ENCODE measurements around the gene CDC20B. TPM values are rescaled to one million over a fixed set of nuclear protein-coding genes. Genes with fewer than 3 reads are reported as not detected.
A peak's percentile ranks its signal among the peaks of the same experiment; 100 is the strongest.

Gene CDC20B
- total and polyA plus RNA-seq, 10 donors, result not detected

DNA sequence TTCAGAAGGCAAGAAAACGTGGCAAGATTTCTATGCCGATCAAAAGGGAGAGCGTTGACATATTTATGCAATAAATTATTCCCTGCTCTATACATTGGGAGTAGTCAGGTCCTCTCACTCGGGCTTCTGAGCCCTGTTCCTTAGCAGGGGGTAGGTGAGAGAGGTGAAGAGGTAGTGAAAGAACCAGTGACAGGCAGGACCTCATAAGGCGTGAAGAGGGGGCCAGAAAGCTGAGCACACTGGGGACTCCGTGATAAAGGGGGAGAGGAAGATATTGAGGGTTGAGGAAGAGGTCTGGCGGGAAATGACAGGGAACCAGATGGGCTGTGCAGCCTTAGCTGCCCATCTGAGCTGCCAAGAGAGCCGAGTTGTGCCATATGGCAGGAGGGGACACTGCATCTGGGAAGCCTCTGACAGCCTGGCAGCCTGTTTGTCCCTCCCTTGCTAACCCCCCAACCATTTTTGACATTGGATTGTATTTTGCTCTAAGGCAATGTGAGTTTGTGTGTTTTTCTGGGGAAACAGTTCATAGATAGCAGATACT is 782 bp upstream of the CDC20B start:
- peaks cover 3 to 99% (median 74%) of the 10 kb centered on the region in 7 donors for H3K27me3 ChIP-seq (replicated peaks in 1 of 7)
- no peak for DNase-seq
- no peak for TF ChIP-seq POLR2AphosphoS5 (IDR thresholded peaks at IDR 0.05)
- TF ChIP-seq, protein P1, sequence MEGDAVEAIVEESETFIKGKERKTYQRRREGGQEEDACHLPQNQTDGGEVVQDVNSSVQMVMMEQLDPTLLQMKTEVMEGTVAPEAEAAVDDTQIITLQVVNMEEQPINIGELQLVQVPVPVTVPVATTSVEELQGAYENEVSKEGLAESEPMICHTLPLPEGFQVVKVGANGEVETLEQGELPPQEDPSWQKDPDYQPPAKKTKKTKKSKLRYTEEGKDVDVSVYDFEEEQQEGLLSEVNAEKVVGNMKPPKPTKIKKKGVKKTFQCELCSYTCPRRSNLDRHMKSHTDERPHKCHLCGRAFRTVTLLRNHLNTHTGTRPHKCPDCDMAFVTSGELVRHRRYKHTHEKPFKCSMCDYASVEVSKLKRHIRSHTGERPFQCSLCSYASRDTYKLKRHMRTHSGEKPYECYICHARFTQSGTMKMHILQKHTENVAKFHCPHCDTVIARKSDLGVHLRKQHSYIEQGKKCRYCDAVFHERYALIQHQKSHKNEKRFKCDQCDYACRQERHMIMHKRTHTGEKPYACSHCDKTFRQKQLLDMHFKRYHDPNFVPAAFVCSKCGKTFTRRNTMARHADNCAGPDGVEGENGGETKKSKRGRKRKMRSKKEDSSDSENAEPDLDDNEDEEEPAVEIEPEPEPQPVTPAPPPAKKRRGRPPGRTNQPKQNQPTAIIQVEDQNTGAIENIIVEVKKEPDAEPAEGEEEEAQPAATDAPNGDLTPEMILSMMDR (IDR thresholded peaks at IDR 0.05 in 8 of 11, conservative IDR thresholded peaks at IDR 0.05 in 3 of 11), result no peak
- TF ChIP-seq POLR2A (IDR thresholded peaks at IDR 0.05), result no peak
- peak overlapping the region in 7 of 8 donors; percentile 40 to 68 (median 46) for H3K4me3 ChIP-seq
- H3K36me3 ChIP-seq, result no peaks in the 10 kb centered on the region
- intact Hi-C loops (cut with DNase I; ENCODE audit: low total_unique reads), result loop anchor here (10.0 kb wide), 1 partner anchor 51 kb away; the partner anchor contains the start of gene MCIDAS
- H3K4me1 ChIP-seq, result peaks cover 20 to 42% (median 33%) of the 10 kb centered on the region in 6 donors
- no peak overlapping the region for H3K27ac ChIP-seq
- H3K9me3 ChIP-seq, result no peaks in the 10 kb centered on the region
- 4 to 12% (median 6%) methylated on average over 8 of the region's 8 CpGs for WGBS, 5 donors

DNA sequence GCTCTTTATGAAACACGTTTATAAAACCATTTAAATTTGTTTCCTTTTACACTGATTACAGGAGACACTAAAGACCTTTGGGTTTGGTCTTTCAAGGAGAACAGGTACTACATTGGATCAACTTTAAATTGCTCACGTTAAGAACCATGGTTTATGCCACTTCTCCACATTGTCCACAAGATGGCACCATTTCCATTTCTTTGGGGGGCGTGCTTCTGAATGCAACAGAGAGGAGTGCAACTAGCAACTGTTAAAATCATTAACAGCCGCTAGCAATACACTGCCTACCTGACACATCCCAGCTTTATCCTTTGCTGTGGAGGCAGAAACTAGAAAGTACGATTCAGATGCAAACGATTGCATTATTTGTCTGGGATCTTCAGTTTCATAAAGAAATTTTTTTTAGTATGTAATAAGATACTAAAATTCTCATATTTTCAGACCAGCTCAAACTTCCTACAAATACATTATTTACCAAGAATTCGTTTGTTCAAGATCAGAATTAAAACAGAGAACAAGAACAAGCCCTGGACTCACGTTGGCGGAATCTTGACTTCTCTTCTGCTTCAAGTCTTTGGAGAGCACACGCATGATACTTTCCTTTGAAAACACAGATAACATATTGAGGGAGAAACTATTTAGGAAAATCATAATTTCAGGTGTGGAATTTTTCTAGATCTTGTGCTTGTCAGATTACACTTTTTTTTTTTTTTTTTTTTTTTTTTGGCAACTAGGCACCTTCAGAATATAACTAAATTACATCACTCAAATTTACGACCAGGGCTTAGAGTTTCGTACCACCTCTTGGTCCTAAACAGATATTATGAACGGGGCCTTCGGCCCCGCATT is 702 bp downstream of the CDC20B start:
- no peaks in the 10 kb centered on the region for H3K36me3 ChIP-seq
- H3K27ac ChIP-seq, result no peak overlapping the region
- H3K27me3 ChIP-seq (replicated peaks in 1 of 7), result peaks cover 3 to 98% (median 62%) of the 10 kb centered on the region in 7 donors
- peaks cover 20 to 41% (median 33%) of the 10 kb centered on the region in 6 donors for H3K4me1 ChIP-seq
- intact Hi-C loops (cut with DNase I; ENCODE audit: low total_unique reads), result loop anchor here (10.0 kb wide), 1 partner anchor 53 kb away; the partner anchor contains the start of gene MCIDAS
- no peak for DNase-seq
- no peaks in the 10 kb centered on the region for H3K9me3 ChIP-seq
- TF ChIP-seq, protein P1 (IDR thresholded peaks at IDR 0.05 in 8 of 11, conservative IDR thresholded peaks at IDR 0.05 in 3 of 11), result peak; percentile 67 to 89 (median 80)
- TF ChIP-seq POLR2A (IDR thresholded peaks at IDR 0.05) (no peak), POLR2AphosphoS5 (IDR thresholded peaks at IDR 0.05) (no peak)
- H3K4me3 ChIP-seq, result peak overlapping the region; percentile 22 to 68 (median 46)
- WGBS, 5 donors, result 6 to 11% (median 9%) methylated on average over 15 of the region's 15 CpGs

DNA sequence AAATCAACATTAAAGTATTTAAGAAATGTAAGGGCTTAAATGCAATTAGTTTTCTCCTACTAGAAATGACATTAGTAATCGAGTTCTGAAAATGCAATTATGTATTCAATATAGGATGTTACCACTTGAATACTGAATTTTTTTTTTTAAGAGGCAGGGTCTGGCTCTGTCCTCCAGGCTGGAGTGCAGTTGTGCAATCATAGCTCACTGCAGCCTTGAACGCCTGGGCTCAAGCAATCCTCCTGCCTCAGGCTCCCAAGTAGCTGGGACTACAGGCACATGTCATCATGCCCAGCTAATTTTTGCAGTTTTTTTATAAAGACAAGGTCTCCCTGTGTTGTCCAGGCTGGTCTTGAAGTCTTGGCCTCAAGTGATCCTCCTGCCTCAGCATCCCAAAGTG is 1.5 kb downstream of the CDC20B start:
- intact Hi-C loops (cut with DNase I; ENCODE audit: low total_unique reads), result loop anchor here (10.0 kb wide), 1 partner anchor 53 kb away; the partner anchor contains the start of gene MCIDAS
- TF ChIP-seq, protein P1 (IDR thresholded peaks at IDR 0.05 in 8 of 11, conservative IDR thresholded peaks at IDR 0.05 in 3 of 11), result no peak
- TF ChIP-seq POLR2A (IDR thresholded peaks at IDR 0.05) (no peak), POLR2AphosphoS5 (IDR thresholded peaks at IDR 0.05) (no peak)

DNA sequence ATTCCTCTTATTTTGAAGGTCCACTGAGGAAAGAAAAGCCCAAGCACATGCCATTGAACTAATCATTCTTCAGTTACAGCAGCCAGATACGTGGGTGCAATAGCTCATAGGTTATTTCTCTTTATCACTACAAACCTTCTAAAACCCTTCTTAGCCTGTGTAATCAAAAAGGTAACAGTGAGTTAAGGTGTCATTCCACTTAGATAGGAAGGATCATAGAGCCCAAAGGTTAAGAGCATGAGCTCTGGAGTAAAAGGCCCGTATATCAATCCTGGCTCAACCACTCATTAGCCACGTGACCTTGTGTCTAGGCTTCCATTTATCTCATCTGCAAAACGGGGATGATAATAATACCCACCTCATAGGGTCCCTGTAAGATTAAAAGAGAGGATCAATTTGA is 10.3 kb downstream of the CDC20B start:
- peaks cover 0 to 9% (median 2%) of the 10 kb centered on the region in 6 donors for H3K4me1 ChIP-seq
- 73 to 82% (median 79%) methylated on average over 4 of the region's 4 CpGs for WGBS, 5 donors
- no peak for DNase-seq
- H3K4me3 ChIP-seq, result no peak overlapping the region
- no peaks in the 10 kb centered on the region for H3K9me3 ChIP-seq
- H3K27ac ChIP-seq, result no peak overlapping the region
- intact Hi-C loops (cut with DNase I; ENCODE audit: low total_unique reads), result no loop called here
- TF ChIP-seq POLR2AphosphoS5 (IDR thresholded peaks at IDR 0.05) (no peak), POLR2A (IDR thresholded peaks at IDR 0.05) (no peak)
- peaks cover 0 to 68% (median 3%) of the 10 kb centered on the region in 7 donors for H3K27me3 ChIP-seq (replicated peaks in 1 of 7)
- H3K36me3 ChIP-seq, result no peaks in the 10 kb centered on the region

More for the DNA sequence above, 1.5 kb downstream of the CDC20B start:
- Histone ChIP-seq H3K4me3 (no peak overlapping the region), H3K27me3 (replicated peaks in 1 of 7) (peaks cover 3 to 96% (median 54%) of the 10 kb centered on the region in 7 donors), H3K36me3 (no peaks in the 10 kb centered on the region), H3K4me1 (peaks cover 20 to 33% (median 26%) of the 10 kb centered on the region in 6 donors), H3K9me3 (no peaks in the 10 kb centered on the region), H3K27ac (no peak overlapping the region)
- whole genome bisulfite sequencing, 5 donors, result 21 to 45% (median 30%) methylated on average over 2 of the region's 2 CpGs
- DNase-seq, result no peak

Measured in spleen (tissue), 11 donors.